ENCODE measurements around the gene MAZ. TPM values are rescaled to one million over a fixed set of nuclear protein-coding genes. Genes with fewer than 3 reads are reported as not detected.

MAZ gene
- total RNA-seq, 1 donor from 2014 or later = 120 TPM

- Histone ChIP-seq H3K9me3 (ENCODE audit: low read depth) (no peaks in the 10 kb centered on the region), H3K27me3 (no peaks in the 10 kb centered on the region), H3K79me2 (ENCODE audit: low read depth) (peaks cover 71% of the 10 kb centered on the region), H3K27ac (peak overlapping the region; percentile 69), H3K36me3 (no peaks in the 10 kb centered on the region), H3K9ac (no peak overlapping the region), H3K4me1 (peaks cover 52% of the 10 kb centered on the region), H3K4me2 (peak overlapping the region; percentile 88), H3F3A (ENCODE audit: low read depth) (peaks cover 84% of the 10 kb centered on the region), H2AFZ (replicated peaks) (no peak overlapping the region), H3K4me3 (peak overlapping the region; percentile 83), H4K20me1 (ENCODE audit: low read depth) (peaks cover 45% of the 10 kb centered on the region)
- H3K9me3 Mint-ChIP-seq = no peaks in the 10 kb centered on the region
- H3K4me1 Mint-ChIP-seq = peaks cover 61% of the 10 kb centered on the region
- H3K27me3 Mint-ChIP-seq (ENCODE audit: insufficient read depth, low read depth) = peaks cover 14% of the 10 kb centered on the region
- H3K36me3 Mint-ChIP-seq = peaks cover 7% of the 10 kb centered on the region
- TF ChIP-seq EZH2phosphoT487 (IDR thresholded peaks at IDR 0.05) (no peak), EZH2 (IDR thresholded peaks at IDR 0.05) (no peak), CTCF (IDR thresholded peaks at IDR 0.05) (no peak)
- peak overlapping the region; percentile 98 for H3K4me3 Mint-ChIP-seq
- H3K27ac Mint-ChIP-seq = no peak overlapping the region
- DNase-seq (ENCODE audit: low spot score) = peak; percentile 46
Observed at GRCh38 chr16:29810699-29811169, 4.4 kb downstream of the MAZ start.

- H3K4me2 ChIP-seq = peak overlapping the region; percentile 88
- H3K9me3 ChIP-seq (ENCODE audit: low read depth) = no peaks in the 10 kb centered on the region
- Mint-ChIP-seq H3K27ac (peak overlapping the region; percentile 85), H3K27me3 (ENCODE audit: insufficient read depth, low read depth) (peaks cover 15% of the 10 kb centered on the region), H3K36me3 (peaks cover 7% of the 10 kb centered on the region), H3K4me1 (peaks cover 64% of the 10 kb centered on the region), H3K4me3 (peak overlapping the region; percentile 98), H3K9me3 (no peaks in the 10 kb centered on the region)
- peaks cover 85% of the 10 kb centered on the region for H3F3A ChIP-seq (ENCODE audit: low read depth)
- no peaks in the 10 kb centered on the region for H3K27me3 ChIP-seq
- H3K9ac ChIP-seq = no peak overlapping the region
- H3K4me3 ChIP-seq = peak overlapping the region; percentile 83
- H4K20me1 ChIP-seq (ENCODE audit: low read depth) = peaks cover 45% of the 10 kb centered on the region
- H3K4me1 ChIP-seq = peaks cover 52% of the 10 kb centered on the region
- H3K79me2 ChIP-seq (ENCODE audit: low read depth) = peaks cover 72% of the 10 kb centered on the region
- peak overlapping the region; percentile 93 for H3K27ac ChIP-seq
- TF ChIP-seq EZH2 (IDR thresholded peaks at IDR 0.05) (no peak), EZH2phosphoT487 (IDR thresholded peaks at IDR 0.05) (no peak), CTCF (IDR thresholded peaks at IDR 0.05) (no peak)
- H3K36me3 ChIP-seq = no peaks in the 10 kb centered on the region
- DNase-seq (ENCODE audit: low spot score) = peak; percentile 98
- H2AFZ ChIP-seq (replicated peaks) = no peak overlapping the region
Observed at GRCh38 chr16:29811170-29811895, 5.0 kb downstream of the MAZ start.

GRCh38 chr16:29811896-29812665, 5.8 kb downstream of the MAZ start, which contains the start of gene PRRT2:
Gene PRRT2 (plus strand): TSS chr16:29812193. CDS start chr16:29813055, 862 bp downstream.
- H3K9ac ChIP-seq = peak within 1 kb of the TSS; percentile 54
- H4K20me1 ChIP-seq (ENCODE audit: low read depth) = peaks cover 51% of the 10 kb centered on the region
- peak within 1 kb of the TSS; percentile 83 for H3K4me3 ChIP-seq
- no peak within 1 kb of the TSS for H2AFZ ChIP-seq (replicated peaks)
- no peaks in the 10 kb centered on the region for H3K9me3 ChIP-seq (ENCODE audit: low read depth)
- H3K4me2 ChIP-seq = peak within 1 kb of the TSS; percentile 88
- no peaks in the 10 kb centered on the region for H3K36me3 ChIP-seq
- Mint-ChIP-seq H3K4me1 (peaks cover 68% of the 10 kb centered on the region), H3K27me3 (ENCODE audit: insufficient read depth, low read depth) (peaks cover 16% of the 10 kb centered on the region), H3K9me3 (no peaks in the 10 kb centered on the region), H3K27ac (peak within 1 kb of the TSS; percentile 85), H3K4me3 (peak within 1 kb of the TSS; percentile 98), H3K36me3 (peaks cover 7% of the 10 kb centered on the region)
- peaks cover 78% of the 10 kb centered on the region for H3K79me2 ChIP-seq (ENCODE audit: low read depth)
- H3K27me3 ChIP-seq = no peaks in the 10 kb centered on the region
- peaks cover 52% of the 10 kb centered on the region for H3K4me1 ChIP-seq
- TF ChIP-seq EZH2phosphoT487 (IDR thresholded peaks at IDR 0.05) (no peak), CTCF (IDR thresholded peaks at IDR 0.05) (peak; percentile 3), EZH2 (IDR thresholded peaks at IDR 0.05) (no peak)
- H3F3A ChIP-seq (ENCODE audit: low read depth) = peaks cover 84% of the 10 kb centered on the region
- DNase-seq (ENCODE audit: low spot score) = peak; percentile 92
- peak within 1 kb of the TSS; percentile 93 for H3K27ac ChIP-seq
